SK-N-SH treated with all-trans-retinoic acid at 6 μM for 48 hours (cell line): Measurements from ENCODE around the gene CENPB.

Experiments
- ATAC-seq: fragments of 200-7000 bp; cut with Tn5 transposase; 3 replicates; pipeline ENCODE4 v1.9.1; 2020; ENCODE audit warnings: mild to moderate bottlenecking, moderate library complexity
- ARNTL ChIP-seq: fragments of 450-650 bp; formaldehyde crosslinking; IDR thresholded peaks from 2 replicates; pipeline ENCODE4 v1.5.0; 2020; ENCODE audit warnings: low read depth, mild to moderate bottlenecking, moderate library complexity, borderline replicate concordance
- BACH2 ChIP-seq: fragments of 250-450 bp; sonication (Bioruptor Pico); IDR thresholded peaks from 2 replicates; pipeline ENCODE4 v1.9.0; 2021; ENCODE audit warnings: mild to moderate bottlenecking, borderline replicate concordance
- CSDC2 ChIP-seq: fragments of 250-450 bp; sonication (Bioruptor Pico); IDR thresholded peaks from 2 replicates; pipeline ENCODE4 v1.5.0; 2020; ENCODE audit warnings: mild to moderate bottlenecking, moderate library complexity
- GLIS3 ChIP-seq: fragments of 250-450 bp; sonication (Bioruptor Pico); IDR thresholded peaks from 2 replicates; pipeline ENCODE4 v1.5.0; 2020; ENCODE audit warnings: mild to moderate bottlenecking, moderate library complexity
- ISL1 ChIP-seq: fragments of 250-450 bp; sonication (Bioruptor Pico); IDR thresholded peaks from 2 replicates; pipeline ENCODE4 v2.1.2; 2022; ENCODE audit warnings: mild to moderate bottlenecking, moderate library complexity
- OSR1 ChIP-seq: fragments of 250-450 bp; sonication (Bioruptor Pico); IDR thresholded peaks from 2 replicates; pipeline ENCODE4 v1.8.0; 2022; ENCODE audit warnings: moderate library complexity, mild to moderate bottlenecking, inconsistent platforms
- PPARA ChIP-seq: fragments of 250-450 bp; sonication (Bioruptor Pico); IDR thresholded peaks from 2 replicates; pipeline ENCODE4 v1.5.0; 2020; ENCODE audit warnings: mild to moderate bottlenecking, borderline replicate concordance
- RARB ChIP-seq: fragments of 250-450 bp; sonication (Bioruptor Pico); IDR thresholded peaks from 2 replicates; pipeline ENCODE4 v1.8.0; 2021; ENCODE audit warnings: mild to moderate bottlenecking, moderate library complexity
- SNAI2 ChIP-seq: fragments of 250-450 bp; sonication (Bioruptor Pico); IDR thresholded peaks from 2 replicates; pipeline ENCODE4 v1.5.0; 2020; ENCODE audit warnings: mild to moderate bottlenecking, moderate library complexity
- TCF4 ChIP-seq: fragments of 250-450 bp; sonication (Bioruptor Pico); IDR thresholded peaks from 2 replicates; pipeline ENCODE4 v1.8.0; 2021; ENCODE audit warnings: mild to moderate bottlenecking, moderate library complexity, borderline replicate concordance
- TOX ChIP-seq: fragments of 250-450 bp; sonication (Bioruptor Pico); IDR thresholded peaks from 2 replicates; pipeline ENCODE4 v1.8.0; 2021; ENCODE audit warnings: mild to moderate bottlenecking, moderate library complexity, borderline replicate concordance
- ZC3H10 ChIP-seq: fragments of 250-450 bp; sonication (Bioruptor Pico); IDR thresholded peaks from 2 replicates; pipeline ENCODE4 v1.5.1; 2021; ENCODE audit warnings: mild to moderate bottlenecking, moderate library complexity
- ZFP3 ChIP-seq: fragments of 250-450 bp; sonication (Bioruptor Pico); IDR thresholded peaks from 2 replicates; pipeline ENCODE4 v1.5.0; 2020; ENCODE audit warnings: mild to moderate bottlenecking, moderate library complexity
- ZFP30 ChIP-seq: fragments of 450-650 bp; formaldehyde crosslinking; IDR thresholded peaks from 2 replicates; pipeline ENCODE4 v1.5.0; 2022; ENCODE audit warnings: mild to moderate bottlenecking, moderate library complexity
- ZNF565 ChIP-seq: fragments of 450-650 bp; formaldehyde crosslinking; conservative IDR thresholded peaks from 2 replicates; pipeline ENCODE4 v1.5.0; 2020; ENCODE audit warnings: low read depth, mild to moderate bottlenecking, moderate library complexity
- ZNF70 ChIP-seq: fragments of 450-650 bp; formaldehyde crosslinking; IDR thresholded peaks from 2 replicates; pipeline ENCODE4 v1.5.0; 2020; ENCODE audit warnings: mild to moderate bottlenecking, moderate library complexity
- ZNF8 ChIP-seq: fragments of 450-650 bp; formaldehyde crosslinking; IDR thresholded peaks from 2 replicates; pipeline ENCODE4 v1.5.0; 2020; ENCODE audit warnings: mild to moderate bottlenecking, moderate library complexity
- TF ChIP-seq, protein P1 (sequence below): fragments of 250-450 bp; sonication (Bioruptor Pico); IDR thresholded peaks from 2 replicates; pipeline ENCODE4 v1.5.1; 2020; ENCODE audit warnings: low read depth, mild to moderate bottlenecking, moderate library complexity
- TF ChIP-seq, protein P2 (sequence below): fragments of 250-450 bp; sonication (Bioruptor Pico); IDR thresholded peaks from 2 replicates; pipeline ENCODE4 v1.5.0; 2020; ENCODE audit warnings: mild to moderate bottlenecking, moderate library complexity
- TF ChIP-seq, protein P3 (sequence below): fragments of 250-450 bp; sonication (Bioruptor Pico); IDR thresholded peaks from 2 replicates; pipeline ENCODE4 v1.8.0; 2020; ENCODE audit warnings: mild to moderate bottlenecking, moderate library complexity, borderline replicate concordance

The CENPB gene

DNA sequence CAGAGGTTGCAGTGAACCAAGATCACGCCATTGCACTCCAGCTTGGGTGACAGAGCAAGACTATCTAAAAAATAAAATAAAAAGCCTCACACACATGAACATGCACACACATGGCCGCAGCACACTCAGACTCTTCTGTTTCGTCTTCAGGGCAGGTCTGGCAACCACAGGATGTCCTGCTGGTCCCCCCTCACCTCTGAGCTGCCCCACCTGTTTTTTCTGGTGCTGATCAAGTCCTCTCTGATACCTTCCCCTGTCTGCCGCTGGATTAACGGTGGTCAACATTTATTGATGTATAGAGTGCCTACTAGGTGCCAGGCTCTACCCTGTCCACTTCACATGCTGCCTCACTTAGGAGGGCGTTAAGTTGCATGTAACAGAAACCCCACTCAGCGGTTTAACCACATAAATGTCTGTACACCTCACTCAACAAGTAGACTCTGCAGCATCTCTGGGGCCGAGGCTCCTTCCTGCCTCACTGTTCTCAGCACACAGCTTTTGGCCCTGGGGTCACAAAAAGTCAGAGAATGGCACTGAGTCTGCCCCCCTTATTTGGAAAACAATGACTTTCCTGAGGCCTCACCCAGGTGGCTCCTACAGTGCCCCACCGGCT, 29.3 kb upstream of the CENPB start:
- TF ChIP-seq ZNF8 (CRISPR knock-in tag) (no peak), SNAI2 (CRISPR knock-in tag) (no peak), ZFP3 (CRISPR knock-in tag) (no peak), ISL1 (CRISPR knock-in tag) (no peak), TCF4 (no peak)
- TF ChIP-seq, protein P1, sequence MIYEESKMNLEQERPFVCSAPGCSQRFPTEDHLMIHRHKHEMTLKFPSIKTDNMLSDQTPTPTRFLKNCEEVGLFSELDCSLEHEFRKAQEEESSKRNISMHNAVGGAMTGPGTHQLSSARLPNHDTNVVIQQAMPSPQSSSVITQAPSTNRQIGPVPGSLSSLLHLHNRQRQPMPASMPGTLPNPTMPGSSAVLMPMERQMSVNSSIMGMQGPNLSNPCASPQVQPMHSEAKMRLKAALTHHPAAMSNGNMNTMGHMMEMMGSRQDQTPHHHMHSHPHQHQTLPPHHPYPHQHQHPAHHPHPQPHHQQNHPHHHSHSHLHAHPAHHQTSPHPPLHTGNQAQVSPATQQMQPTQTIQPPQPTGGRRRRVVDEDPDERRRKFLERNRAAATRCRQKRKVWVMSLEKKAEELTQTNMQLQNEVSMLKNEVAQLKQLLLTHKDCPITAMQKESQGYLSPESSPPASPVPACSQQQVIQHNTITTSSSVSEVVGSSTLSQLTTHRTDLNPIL: no peak
- TF ChIP-seq, protein P2, sequence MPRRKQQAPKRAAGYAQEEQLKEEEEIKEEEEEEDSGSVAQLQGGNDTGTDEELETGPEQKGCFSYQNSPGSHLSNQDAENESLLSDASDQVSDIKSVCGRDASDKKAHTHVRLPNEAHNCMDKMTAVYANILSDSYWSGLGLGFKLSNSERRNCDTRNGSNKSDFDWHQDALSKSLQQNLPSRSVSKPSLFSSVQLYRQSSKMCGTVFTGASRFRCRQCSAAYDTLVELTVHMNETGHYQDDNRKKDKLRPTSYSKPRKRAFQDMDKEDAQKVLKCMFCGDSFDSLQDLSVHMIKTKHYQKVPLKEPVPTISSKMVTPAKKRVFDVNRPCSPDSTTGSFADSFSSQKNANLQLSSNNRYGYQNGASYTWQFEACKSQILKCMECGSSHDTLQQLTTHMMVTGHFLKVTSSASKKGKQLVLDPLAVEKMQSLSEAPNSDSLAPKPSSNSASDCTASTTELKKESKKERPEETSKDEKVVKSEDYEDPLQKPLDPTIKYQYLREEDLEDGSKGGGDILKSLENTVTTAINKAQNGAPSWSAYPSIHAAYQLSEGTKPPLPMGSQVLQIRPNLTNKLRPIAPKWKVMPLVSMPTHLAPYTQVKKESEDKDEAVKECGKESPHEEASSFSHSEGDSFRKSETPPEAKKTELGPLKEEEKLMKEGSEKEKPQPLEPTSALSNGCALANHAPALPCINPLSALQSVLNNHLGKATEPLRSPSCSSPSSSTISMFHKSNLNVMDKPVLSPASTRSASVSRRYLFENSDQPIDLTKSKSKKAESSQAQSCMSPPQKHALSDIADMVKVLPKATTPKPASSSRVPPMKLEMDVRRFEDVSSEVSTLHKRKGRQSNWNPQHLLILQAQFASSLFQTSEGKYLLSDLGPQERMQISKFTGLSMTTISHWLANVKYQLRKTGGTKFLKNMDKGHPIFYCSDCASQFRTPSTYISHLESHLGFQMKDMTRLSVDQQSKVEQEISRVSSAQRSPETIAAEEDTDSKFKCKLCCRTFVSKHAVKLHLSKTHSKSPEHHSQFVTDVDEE (CRISPR knock-in tag): no peak
- ATAC-seq: no peak

DNA sequence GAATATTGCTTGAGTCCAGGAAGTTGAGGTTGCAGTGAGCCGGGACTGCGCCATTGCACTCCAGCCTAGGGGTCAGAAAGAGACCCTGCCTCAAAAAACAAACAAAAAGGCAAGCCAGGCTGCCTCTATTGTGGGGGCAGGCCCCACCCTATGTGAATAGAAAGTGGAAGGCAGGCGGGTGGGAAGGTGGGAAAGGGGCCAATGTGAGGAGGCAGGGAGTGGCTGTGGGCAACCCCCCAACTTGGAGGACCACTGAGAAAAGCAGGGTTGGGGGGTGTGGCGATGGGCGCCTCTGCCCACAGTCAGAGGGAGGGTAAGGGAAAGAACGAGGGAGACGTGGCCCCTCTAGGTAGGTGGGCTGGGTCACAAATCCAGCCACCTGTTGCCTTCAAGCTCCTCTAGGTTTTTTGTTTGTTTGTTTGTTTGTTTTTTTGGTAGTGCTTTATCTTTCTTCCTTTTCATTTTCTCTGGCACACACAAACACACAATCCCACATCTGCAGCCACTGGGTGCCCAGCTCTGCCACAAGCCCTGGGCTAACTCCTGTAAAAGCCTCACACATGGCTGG, 28.5 kb upstream of the CENPB start:
- TF ChIP-seq OSR1 (CRISPR knock-in tag) (no peak), BACH2 (CRISPR knock-in tag) (no peak), PPARA (CRISPR knock-in tag) (no peak), ZNF70 (CRISPR knock-in tag) (no peak), ARNTL (CRISPR knock-in tag) (no peak), GLIS3 (CRISPR knock-in tag) (no peak), ZNF8 (CRISPR knock-in tag) (no peak), TOX (CRISPR knock-in tag) (no peak)
- ATAC-seq: no peak

DNA sequence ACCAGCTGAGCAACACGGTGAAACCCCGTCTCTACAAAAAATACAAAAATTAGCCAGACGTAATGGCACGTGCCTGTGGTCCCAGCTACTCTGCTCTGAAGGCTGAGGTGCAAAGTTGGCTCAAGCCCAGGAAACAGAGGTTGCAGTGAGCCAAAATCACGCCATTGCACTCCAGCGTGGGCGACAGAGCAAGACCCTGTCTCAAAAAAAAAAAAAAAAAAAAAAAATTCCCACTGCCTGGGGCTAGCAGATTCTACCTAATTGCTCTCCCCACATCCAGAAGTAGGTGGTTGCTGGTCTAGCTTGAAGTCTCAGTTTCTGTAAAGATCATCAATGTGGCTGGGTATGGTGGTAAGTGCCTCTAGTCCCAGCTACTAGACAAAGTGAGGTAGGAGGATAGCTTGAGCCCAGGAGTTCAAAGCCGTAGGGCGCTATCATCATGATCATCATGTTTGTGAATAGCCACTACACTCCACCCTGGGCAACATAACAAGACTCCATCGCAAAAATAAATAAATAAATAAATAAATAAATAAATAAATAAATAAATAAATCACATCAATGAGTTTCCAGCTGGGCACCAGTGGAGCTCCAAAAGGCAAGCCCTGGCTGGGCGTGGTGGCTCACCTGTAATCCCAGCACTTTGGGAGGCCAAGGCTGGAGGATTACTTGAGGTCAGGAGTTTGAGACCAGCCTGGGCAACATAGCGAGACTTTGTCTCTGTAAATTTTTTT, 27.5 kb upstream of the CENPB start:
- TF ChIP-seq, protein P2 (CRISPR knock-in tag): no peak
- TF ChIP-seq ZFP3 (CRISPR knock-in tag): no peak
- TF ChIP-seq RARB (CRISPR knock-in tag): no peak
- TF ChIP-seq, protein P3, sequence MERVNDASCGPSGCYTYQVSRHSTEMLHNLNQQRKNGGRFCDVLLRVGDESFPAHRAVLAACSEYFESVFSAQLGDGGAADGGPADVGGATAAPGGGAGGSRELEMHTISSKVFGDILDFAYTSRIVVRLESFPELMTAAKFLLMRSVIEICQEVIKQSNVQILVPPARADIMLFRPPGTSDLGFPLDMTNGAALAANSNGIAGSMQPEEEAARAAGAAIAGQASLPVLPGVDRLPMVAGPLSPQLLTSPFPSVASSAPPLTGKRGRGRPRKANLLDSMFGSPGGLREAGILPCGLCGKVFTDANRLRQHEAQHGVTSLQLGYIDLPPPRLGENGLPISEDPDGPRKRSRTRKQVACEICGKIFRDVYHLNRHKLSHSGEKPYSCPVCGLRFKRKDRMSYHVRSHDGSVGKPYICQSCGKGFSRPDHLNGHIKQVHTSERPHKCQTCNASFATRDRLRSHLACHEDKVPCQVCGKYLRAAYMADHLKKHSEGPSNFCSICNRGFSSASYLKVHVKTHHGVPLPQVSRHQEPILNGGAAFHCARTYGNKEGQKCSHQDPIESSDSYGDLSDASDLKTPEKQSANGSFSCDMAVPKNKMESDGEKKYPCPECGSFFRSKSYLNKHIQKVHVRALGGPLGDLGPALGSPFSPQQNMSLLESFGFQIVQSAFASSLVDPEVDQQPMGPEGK (CRISPR knock-in tag): no peak
- TF ChIP-seq TCF4: no peak
- TF ChIP-seq TOX (CRISPR knock-in tag): no peak
- no peak for TF ChIP-seq ZC3H10
- no peak for TF ChIP-seq ISL1 (CRISPR knock-in tag)
- no peak for TF ChIP-seq ARNTL (CRISPR knock-in tag)
- TF ChIP-seq ZNF565 (CRISPR knock-in tag): no peak
- TF ChIP-seq ZFP30 (CRISPR knock-in tag): no peak
- TF ChIP-seq PPARA (CRISPR knock-in tag): no peak
- TF ChIP-seq CSDC2 (CRISPR knock-in tag): no peak
- no peak for TF ChIP-seq SNAI2 (CRISPR knock-in tag)
- no peak for TF ChIP-seq BACH2 (CRISPR knock-in tag)
- TF ChIP-seq ZNF70 (CRISPR knock-in tag): no peak
- no peak for TF ChIP-seq OSR1 (CRISPR knock-in tag)
- no peak for ATAC-seq
